Panc1 (cell line): ENCODE data around the gene AIRE. TPM values are rescaled to one million over a fixed set of nuclear protein-coding genes. Genes with fewer than 3 reads are reported as not detected.
"Not testable (repeated sequence)": the region's sequence is repeated elsewhere in the genome, so short reads cannot be mapped to it uniquely, and the experiment has no call there.

ENCODE experiments used
- ATAC-seq: fragments of 200-7000 bp; cut with Tn5 transposase; 2 replicates; pipeline ENCODE4 v1.9.1; 2020; ENCODE audit warnings: mild to moderate bottlenecking, moderate library complexity
- BruUV-seq: library from RNA; stranded (reverse); fragments of 400-500 nt; replicated peaks from 2 replicates; lab custom pipeline; 2021; lab: Mats Ljungman, UMichigan
- CTCF ChIA-PET: fragments of 300-600 bp; sonication (Branson Sonifier 250); formaldehyde crosslinking; loops from one replicate; lab custom pipeline; 2022; ENCODE audit warnings: antibody characterized with exemption; lab: Charles Lee
- POLR2A ChIA-PET: fragments of 300-600 bp; sonication (Branson Sonifier 250); formaldehyde crosslinking; loops from one replicate; lab custom pipeline; 2022; ENCODE audit warnings: antibody characterized with exemption; lab: Charles Lee
- DNase-seq: peaks from one replicate; pipeline ENCODE4 v3.0.0-alpha.2; 2010; ENCODE audit warnings: low read depth, low spot score
- H3K27ac ChIP-seq: 2 replicates; pipeline ENCODE4 v1.5.1; 2011; ENCODE audit warnings: mild to moderate bottlenecking, low read length, inconsistent platforms
- H3K27me3 ChIP-seq: fragments of 200-500 bp; sonication (Bioruptor generic); 2 replicates; pipeline ENCODE4 v1.6.0; 2014; ENCODE audit warnings: low read length, inconsistent platforms; ENCODE audit not compliant: control insufficient read depth, insufficient read depth
- H3K36me3 ChIP-seq: fragments of 200-500 bp; sonication (Bioruptor generic); 2 replicates; pipeline ENCODE4 v1.5.1; 2014; ENCODE audit warnings: inconsistent platforms, mild to moderate bottlenecking, low read length, moderate library complexity; ENCODE audit not compliant: control insufficient read depth, insufficient read depth
- H3K4me1 ChIP-seq: 2 replicates; pipeline ENCODE4 v1.5.1; 2011; ENCODE audit warnings: inconsistent platforms, mild to moderate bottlenecking, low read length, moderate library complexity; ENCODE audit not compliant: control insufficient read depth, insufficient read depth
- H3K4me3 ChIP-seq, 2 experiments: 2 replicates each; pipeline ENCODE4 v1.5.1; 2011 to 2012; ENCODE audit warnings: low read depth in 2 of 2, low read length in 2 of 2, mild to moderate bottlenecking in 2 of 2, inconsistent platforms in 1 of 2, moderate library complexity in 1 of 2
- H3K9me3 ChIP-seq: fragments of 200-500 bp; sonication (Bioruptor generic); 2 replicates; pipeline ENCODE4 v1.5.1; 2014; ENCODE audit warnings: low read depth, mild to moderate bottlenecking, inconsistent platforms, low read length, moderate library complexity; ENCODE audit not compliant: control insufficient read depth, insufficient read depth
- POLR2AphosphoS5 ChIP-seq: IDR thresholded peaks from 2 replicates; pipeline ENCODE4 v1.6.1; 2012; ENCODE audit warnings: mild to moderate bottlenecking, low read depth, low read length, moderate library complexity
- SIN3A ChIP-seq: IDR thresholded peaks from 2 replicates; pipeline ENCODE4 v1.6.1; 2012; ENCODE audit warnings: low read depth, mild to moderate bottlenecking, low read length, moderate library complexity, borderline replicate concordance; ENCODE audit not compliant: insufficient read depth
- TCF7L2 ChIP-seq: IDR thresholded peaks from 2 replicates; pipeline ENCODE4 v1.6.1; 2011; ENCODE audit warnings: mild to moderate bottlenecking, low read depth, low read length, inconsistent platforms
- in situ Hi-C: cut with HindIII; loops from 2 replicates; pipeline ENCODE4 v1.10.0; 2016; ENCODE audit warnings: low sequenced_read_pairs, low pct_unique_long_range_greater_than_20kb
- intact Hi-C: fragments of 100-400 bp; cut with micrococcal nuclease; formaldehyde crosslinking; loops from one replicate; pipeline ENCODE4 v1.10.0; 2022; ENCODE audit not compliant: unreplicated experiment
- total RNA-seq: library from RNA; stranded (reverse); gene quantifications from one replicate; pipeline ENCODE4 v1.2.1, GENCODE V29; 2021; ENCODE audit not compliant: unreplicated experiment
- TF ChIP-seq, protein P1 (sequence below), 2 experiments: IDR thresholded peaks; 2 replicates each; pipeline ENCODE4 v1.6.1; 2011 to 2012; ENCODE audit warnings: low read depth in 2 of 2, control low read depth in 1 of 2, low read length in 1 of 2, mild to moderate bottlenecking in 1 of 2, moderate library complexity in 1 of 2; ENCODE audit not compliant: insufficient read depth in 1 of 2
- TF ChIP-seq, protein P2 (sequence below): fragments of 450-650 bp; IDR thresholded peaks from 2 replicates; pipeline ENCODE4 v1.5.1; 2017; ENCODE audit warnings: mild to moderate bottlenecking

Gene AIRE
- total RNA-seq, 1 experiment from 2014 or later, result not detected

DNA sequence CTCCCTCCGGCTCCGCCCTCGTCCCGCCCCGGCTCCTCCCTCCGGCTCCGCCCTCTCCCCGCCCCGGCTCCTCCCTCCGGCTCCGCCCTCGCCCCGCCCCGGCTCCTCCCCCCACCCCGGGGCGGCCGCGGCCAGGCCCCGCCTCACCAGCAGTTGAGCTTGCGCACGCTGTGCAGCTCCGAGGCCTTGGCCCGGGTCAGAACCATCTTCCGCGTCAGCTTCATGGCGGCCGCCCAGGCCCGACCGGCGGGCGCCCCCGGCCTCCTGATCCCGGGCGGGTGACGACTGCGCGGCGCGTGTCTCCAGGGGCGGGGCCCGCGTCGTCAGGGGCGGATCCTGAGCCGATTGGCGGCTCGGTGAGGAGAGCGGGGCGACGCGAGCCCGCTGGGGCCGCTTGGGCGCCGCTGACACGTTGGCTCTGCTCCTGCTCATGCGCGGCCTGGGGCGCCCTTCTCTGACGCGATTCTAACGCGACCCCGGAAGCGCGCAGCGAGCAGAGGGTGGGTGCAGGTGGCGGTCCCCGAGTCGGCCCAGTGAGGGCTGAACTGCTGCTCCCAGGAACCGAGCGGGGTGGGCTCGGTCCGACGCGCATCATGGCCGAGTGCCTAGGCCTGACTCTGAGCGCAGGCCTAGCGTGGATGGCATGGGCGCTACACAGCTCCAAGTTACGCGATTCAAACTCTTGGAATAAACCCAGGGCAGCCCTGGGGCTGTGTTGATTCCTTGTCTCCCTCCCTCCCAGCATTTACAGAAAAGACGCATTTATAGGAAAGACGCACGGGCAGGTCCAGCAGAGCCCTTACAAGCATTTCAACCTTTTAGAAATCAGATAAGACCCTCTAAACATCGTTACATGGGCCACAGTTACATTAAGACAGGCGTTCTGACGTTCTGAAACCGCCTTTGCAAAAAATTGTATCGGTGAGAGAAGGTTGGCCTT, 53.6 kb downstream of the AIRE start, which contains the start of gene CFAP410:
Gene CFAP410 (minus strand): TSS at position 420 of the 940 bp plus-strand sequence. CDS start 196 bp downstream, at position 224.
- in situ Hi-C loops, result no loop called here
- no peaks in the 10 kb centered on the region for H3K36me3 ChIP-seq
- H3K27me3 ChIP-seq, result no peaks in the 10 kb centered on the region
- H3K4me3 ChIP-seq, result peak within 1 kb of the TSS; percentile 83 to 86
- DNase-seq (peak; percentile 33), ATAC-seq (peak; percentile 97)
- no peaks in the 10 kb centered on the region for H3K9me3 ChIP-seq
- peaks cover 4% of the 10 kb centered on the region; the same call in 1 of the 2 replicates for H3K4me1 ChIP-seq
- ChIA-PET CTCF (interaction anchor here (0.6 kb wide), 2 partner anchors 14 to 1349 kb away, joined by 3 to 12 read pairs; partner anchors contain the start of gene TRPM2), POLR2A (interaction anchor here (0.5 to 0.6 kb wide), 2 partner anchors 76 to 106 kb away, joined by 3 to 5 read pairs; no protein-coding TSS in a partner anchor)
- BruUV-seq, result TSS peak; percentile 93
- intact Hi-C loops, result no loop called here
- 0 out of 2 replicates have a peak, but pooled peaks have one; percentile 66 for TF ChIP-seq POLR2AphosphoS5
- TF ChIP-seq SIN3A, result peak; percentile 71
- TF ChIP-seq, protein P1, sequence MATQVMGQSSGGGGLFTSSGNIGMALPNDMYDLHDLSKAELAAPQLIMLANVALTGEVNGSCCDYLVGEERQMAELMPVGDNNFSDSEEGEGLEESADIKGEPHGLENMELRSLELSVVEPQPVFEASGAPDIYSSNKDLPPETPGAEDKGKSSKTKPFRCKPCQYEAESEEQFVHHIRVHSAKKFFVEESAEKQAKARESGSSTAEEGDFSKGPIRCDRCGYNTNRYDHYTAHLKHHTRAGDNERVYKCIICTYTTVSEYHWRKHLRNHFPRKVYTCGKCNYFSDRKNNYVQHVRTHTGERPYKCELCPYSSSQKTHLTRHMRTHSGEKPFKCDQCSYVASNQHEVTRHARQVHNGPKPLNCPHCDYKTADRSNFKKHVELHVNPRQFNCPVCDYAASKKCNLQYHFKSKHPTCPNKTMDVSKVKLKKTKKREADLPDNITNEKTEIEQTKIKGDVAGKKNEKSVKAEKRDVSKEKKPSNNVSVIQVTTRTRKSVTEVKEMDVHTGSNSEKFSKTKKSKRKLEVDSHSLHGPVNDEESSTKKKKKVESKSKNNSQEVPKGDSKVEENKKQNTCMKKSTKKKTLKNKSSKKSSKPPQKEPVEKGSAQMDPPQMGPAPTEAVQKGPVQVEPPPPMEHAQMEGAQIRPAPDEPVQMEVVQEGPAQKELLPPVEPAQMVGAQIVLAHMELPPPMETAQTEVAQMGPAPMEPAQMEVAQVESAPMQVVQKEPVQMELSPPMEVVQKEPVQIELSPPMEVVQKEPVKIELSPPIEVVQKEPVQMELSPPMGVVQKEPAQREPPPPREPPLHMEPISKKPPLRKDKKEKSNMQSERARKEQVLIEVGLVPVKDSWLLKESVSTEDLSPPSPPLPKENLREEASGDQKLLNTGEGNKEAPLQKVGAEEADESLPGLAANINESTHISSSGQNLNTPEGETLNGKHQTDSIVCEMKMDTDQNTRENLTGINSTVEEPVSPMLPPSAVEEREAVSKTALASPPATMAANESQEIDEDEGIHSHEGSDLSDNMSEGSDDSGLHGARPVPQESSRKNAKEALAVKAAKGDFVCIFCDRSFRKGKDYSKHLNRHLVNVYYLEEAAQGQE (IDR thresholded peaks at IDR 0.05; ENCODE audit: insufficient read depth in 1 of 2, low read depth in 2 of 2, low read length in 1 of 2), result no peak
- TF ChIP-seq, protein P2, sequence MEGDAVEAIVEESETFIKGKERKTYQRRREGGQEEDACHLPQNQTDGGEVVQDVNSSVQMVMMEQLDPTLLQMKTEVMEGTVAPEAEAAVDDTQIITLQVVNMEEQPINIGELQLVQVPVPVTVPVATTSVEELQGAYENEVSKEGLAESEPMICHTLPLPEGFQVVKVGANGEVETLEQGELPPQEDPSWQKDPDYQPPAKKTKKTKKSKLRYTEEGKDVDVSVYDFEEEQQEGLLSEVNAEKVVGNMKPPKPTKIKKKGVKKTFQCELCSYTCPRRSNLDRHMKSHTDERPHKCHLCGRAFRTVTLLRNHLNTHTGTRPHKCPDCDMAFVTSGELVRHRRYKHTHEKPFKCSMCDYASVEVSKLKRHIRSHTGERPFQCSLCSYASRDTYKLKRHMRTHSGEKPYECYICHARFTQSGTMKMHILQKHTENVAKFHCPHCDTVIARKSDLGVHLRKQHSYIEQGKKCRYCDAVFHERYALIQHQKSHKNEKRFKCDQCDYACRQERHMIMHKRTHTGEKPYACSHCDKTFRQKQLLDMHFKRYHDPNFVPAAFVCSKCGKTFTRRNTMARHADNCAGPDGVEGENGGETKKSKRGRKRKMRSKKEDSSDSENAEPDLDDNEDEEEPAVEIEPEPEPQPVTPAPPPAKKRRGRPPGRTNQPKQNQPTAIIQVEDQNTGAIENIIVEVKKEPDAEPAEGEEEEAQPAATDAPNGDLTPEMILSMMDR, result no peak
- no peak for TF ChIP-seq TCF7L2
- H3K27ac ChIP-seq, result peak within 1 kb of the TSS; percentile 96

DNA sequence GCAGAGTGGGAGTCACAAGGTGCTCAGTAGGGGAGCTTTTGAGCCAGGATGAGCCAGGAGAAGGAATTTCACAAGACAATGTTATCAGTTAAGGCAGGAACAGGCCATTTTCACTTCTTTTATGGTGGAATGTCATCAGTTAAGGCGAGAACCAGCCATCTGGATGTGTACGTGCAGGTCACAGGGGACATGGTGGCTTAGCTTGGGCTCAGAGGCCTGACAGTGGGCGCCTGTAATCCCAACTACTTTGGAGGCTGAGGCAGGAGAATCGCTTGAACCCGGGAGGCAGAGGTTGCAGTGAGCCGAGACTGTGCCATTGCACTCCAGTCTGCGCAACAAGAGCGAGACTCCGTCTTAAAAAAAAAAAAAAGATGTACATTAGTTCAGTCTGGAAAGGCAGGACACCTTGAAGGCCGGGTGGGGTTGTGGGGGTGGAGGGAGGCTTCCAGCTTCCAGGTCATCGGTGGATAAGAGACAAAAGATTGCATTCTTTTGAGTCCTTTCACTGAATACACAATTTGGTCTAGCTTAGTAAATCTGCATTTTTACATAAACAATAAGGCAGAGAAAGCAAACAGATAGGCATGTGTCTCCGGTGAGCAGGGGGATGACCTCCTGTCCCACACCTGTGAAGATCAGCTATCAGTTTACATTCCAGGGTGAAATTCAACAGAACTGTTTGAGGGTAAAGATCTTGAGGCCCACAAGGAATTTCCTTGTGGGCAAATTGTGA, 56.2 kb downstream of the AIRE start:
- ATAC-seq, H3K36me3 ChIP-seq, H3K4me1 ChIP-seq, H3K27me3 ChIP-seq, H3K9me3 ChIP-seq, CTCF ChIA-PET, BruUV-seq, H3K4me3 ChIP-seq, POLR2A ChIA-PET, DNase-seq, H3K27ac ChIP-seq, intact Hi-C loops, in situ Hi-C loops: not testable (repeated sequence)

DNA sequence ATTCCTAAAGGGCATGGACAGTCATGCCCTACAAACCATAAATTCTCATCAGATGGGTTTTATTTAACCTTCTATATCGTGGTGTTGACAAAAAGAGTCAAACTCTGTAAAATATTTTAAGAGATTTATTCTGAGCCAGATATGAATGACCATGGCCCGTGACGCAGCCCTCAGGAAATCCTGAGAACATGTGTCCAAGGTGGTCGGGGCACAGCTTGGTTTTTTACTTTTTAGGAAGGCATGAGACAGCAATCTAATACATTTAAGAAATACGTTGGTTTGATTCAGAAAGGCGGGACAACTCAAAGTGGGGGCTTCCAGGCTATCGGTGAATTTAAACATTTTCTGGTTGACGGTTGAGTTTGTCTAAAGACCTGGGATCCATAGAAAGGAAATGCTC, 57.3 kb downstream of the AIRE start:
- H3K9me3 ChIP-seq, ATAC-seq, H3K4me1 ChIP-seq, H3K27me3 ChIP-seq, POLR2A ChIA-PET, H3K27ac ChIP-seq, BruUV-seq, intact Hi-C loops, in situ Hi-C loops, DNase-seq, CTCF ChIA-PET, H3K4me3 ChIP-seq, H3K36me3 ChIP-seq: not testable (repeated sequence)
